Central memory CD4-positive, alpha-beta T cell (primary cell): ENCODE results near the gene OR1J4.
"Not testable (repeated sequence)": the region's sequence is repeated elsewhere in the genome, so short reads cannot be mapped to it uniquely, and the experiment has no call there.

ENCODE experiments used
- DNase-seq: peaks from one replicate; pipeline ENCODE4 v3.0.0; 2022
- total RNA-seq, 3 experiments: gene quantifications; one replicate each; lab custom pipeline; 2026; lab: John Stamatoyannopoulos, UW

OR1J4 gene
- 0 to 0.19 (median 0) reads per million in 3 experiments for total RNA-seq

GRCh38 chr9:122518841-122519240 is at the start of gene OR1J4:
Gene OR1J4, plus strand, starts transcription at chr9:122519141. Its CDS starts 0 bp downstream, at chr9:122519141.
- DNase-seq: no peak

- no peak for DNase-seq
Measured at GRCh38 chr9:122474561-122474960, 44.4 kb upstream of the OR1J4 start.

GRCh38 chr9:122475717-122476116 is 43.2 kb upstream of the OR1J4 start:
- no peak for DNase-seq

- no peak for DNase-seq
Measured at GRCh38 chr9:122477346-122477745, 41.6 kb upstream of the OR1J4 start.

- DNase-seq: no peak
Measured at GRCh38 chr9:122477826-122478225, 41.1 kb upstream of the OR1J4 start, which contains the start of gene OR1J1. Gene OR1J1, minus strand, starts transcription at chr9:122477926. Its CDS starts 0 bp downstream, at chr9:122477926.

- no peak for DNase-seq
Measured at GRCh38 chr9:122479062-122479461, 39.9 kb upstream of the OR1J4 start.

GRCh38 chr9:122498883-122499288 is 20.1 kb upstream of the OR1J4 start:
- peak; percentile 2 for DNase-seq

- DNase-seq: no peak
Measured at GRCh38 chr9:122506964-122507363, 12.0 kb upstream of the OR1J4 start.

GRCh38 chr9:122510502-122510901 is 8.4 kb upstream of the OR1J4 start, which contains the start of gene OR1J2:
Gene OR1J2, plus strand, starts transcription at chr9:122510802. Its CDS starts 0 bp downstream, at chr9:122510802.
- no peak for DNase-seq

- DNase-seq: no peak
Measured at GRCh38 chr9:122518226-122518625, 715 bp upstream of the OR1J4 start.

GRCh38 chr9:122519376-122519775 is 435 bp downstream of the OR1J4 start:
- DNase-seq: no peak

GRCh38 chr9:122526602-122527001 is 7.7 kb downstream of the OR1J4 start:
- DNase-seq: no peak

GRCh38 chr9:122527193-122527592 is 8.3 kb downstream of the OR1J4 start, which contains the start of gene OR1N1:
Gene OR1N1, minus strand, starts transcription at chr9:122527293. Its CDS starts 0 bp downstream, at chr9:122527293.
- no peak for DNase-seq

- DNase-seq: not testable (repeated sequence)
Measured at GRCh38 chr9:122531157-122531556, 12.2 kb downstream of the OR1J4 start.

GRCh38 chr9:122536134-122536533 is 17.2 kb downstream of the OR1J4 start:
- no peak for DNase-seq

- not testable (repeated sequence) for DNase-seq
Measured at GRCh38 chr9:122537066-122537465, 18.1 kb downstream of the OR1J4 start.

- no peak for DNase-seq
Measured at GRCh38 chr9:122538757-122539156, 19.8 kb downstream of the OR1J4 start.

GRCh38 chr9:122546196-122546595 is 27.3 kb downstream of the OR1J4 start:
- DNase-seq: no peak

GRCh38 chr9:122551371-122551770 is 32.4 kb downstream of the OR1J4 start:
- no peak for DNase-seq

- DNase-seq: no peak
Measured at GRCh38 chr9:122552812-122553211, 33.9 kb downstream of the OR1J4 start, which contains the start of gene OR1N2. Gene OR1N2, plus strand, starts transcription at chr9:122553112. Its CDS starts 100 bp downstream, at chr9:122553212.

- DNase-seq: no peak
Measured at GRCh38 chr9:122561446-122561845, 42.5 kb downstream of the OR1J4 start.

- no peak for DNase-seq
Measured at GRCh38 chr9:122562134-122562760, 43.3 kb downstream of the OR1J4 start.

- DNase-seq: no peak
Measured at GRCh38 chr9:122567901-122568300, 49.0 kb downstream of the OR1J4 start.
